GM23338 (cell line): ENCODE measurements around the gene TAF1D.

Experiments
- CREB1 ChIP-seq: fragments of 250-450 bp; sonication (Bioruptor Pico); IDR thresholded peaks from 2 replicates; pipeline ENCODE4 v1.5.0; 2020; ENCODE audit warnings: low read depth, mild to moderate bottlenecking, moderate library complexity
- EZH2 ChIP-seq: fragments of 200-600 bp; sonication (generic); IDR thresholded peaks from one replicate; pipeline ENCODE4 v1.8.0; 2017; ENCODE audit warnings: antibody characterized with exemption, mild to moderate bottlenecking, low read depth; ENCODE audit not compliant: unreplicated experiment
- EZH2phosphoT487 ChIP-seq: fragments of 200-600 bp; sonication (generic); IDR thresholded peaks from one replicate; pipeline ENCODE4 v1.8.1; 2018; ENCODE audit warnings: antibody characterized with exemption; ENCODE audit not compliant: unreplicated experiment
- JUNB ChIP-seq: IDR thresholded peaks from one replicate; pipeline ENCODE4 v1.6.1; 2016; ENCODE audit warnings: antibody characterized with exemption; ENCODE audit not compliant: unreplicated experiment
- POLR2AphosphoS5 ChIP-seq: IDR thresholded peaks from 2 replicates; pipeline ENCODE4 v1.6.1; 2016; ENCODE audit warnings: antibody characterized with exemption, low read depth
- STAT1 ChIP-seq: IDR thresholded peaks from one replicate; pipeline ENCODE4 v1.6.1; 2016; ENCODE audit warnings: antibody characterized with exemption; ENCODE audit not compliant: unreplicated experiment
- ZNF114 ChIP-seq: fragments of 250-450 bp; sonication (Bioruptor Pico); IDR thresholded peaks from 2 replicates; pipeline ENCODE4 v1.5.0; 2020; ENCODE audit warnings: mild to moderate bottlenecking, moderate library complexity
- TF ChIP-seq, protein P1 (sequence below), 2 experiments: fragments of 200-600 bp in 1 of 2; sonication (generic) in 1 of 2; conservative IDR thresholded peaks; 2 replicates each; pipeline versions ENCODE4 v1.5.1 to v1.6.1; 2016 to 2017; ENCODE audit warnings: antibody characterized with exemption in 2 of 2, low read depth in 2 of 2, mild to moderate bottlenecking in 2 of 2, moderate library complexity in 1 of 2
- TF ChIP-seq, protein P2 (sequence below): IDR thresholded peaks from 2 replicates; pipeline ENCODE4 v1.6.1; 2016; ENCODE audit warnings: antibody characterized with exemption

DNA sequence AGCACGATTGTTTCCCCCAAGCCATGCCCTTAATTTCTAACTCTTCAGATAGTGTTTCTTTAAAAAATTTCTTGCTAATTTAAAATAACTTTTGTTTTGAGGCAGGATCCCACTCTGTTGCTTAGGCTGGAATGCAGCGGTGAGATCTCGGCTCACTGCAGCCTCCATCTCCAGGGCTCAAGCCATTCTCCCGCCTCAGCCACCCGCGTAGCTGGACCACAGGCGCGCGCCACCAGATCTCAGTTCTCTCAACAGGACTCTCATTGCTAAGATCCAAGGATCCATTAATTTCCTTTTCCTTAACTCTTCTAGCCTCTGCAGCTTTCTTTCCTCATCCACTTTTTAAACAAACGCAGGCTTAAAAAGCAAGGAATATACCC is 42.5 kb upstream of the TAF1D start:
- TF ChIP-seq, protein P1, sequence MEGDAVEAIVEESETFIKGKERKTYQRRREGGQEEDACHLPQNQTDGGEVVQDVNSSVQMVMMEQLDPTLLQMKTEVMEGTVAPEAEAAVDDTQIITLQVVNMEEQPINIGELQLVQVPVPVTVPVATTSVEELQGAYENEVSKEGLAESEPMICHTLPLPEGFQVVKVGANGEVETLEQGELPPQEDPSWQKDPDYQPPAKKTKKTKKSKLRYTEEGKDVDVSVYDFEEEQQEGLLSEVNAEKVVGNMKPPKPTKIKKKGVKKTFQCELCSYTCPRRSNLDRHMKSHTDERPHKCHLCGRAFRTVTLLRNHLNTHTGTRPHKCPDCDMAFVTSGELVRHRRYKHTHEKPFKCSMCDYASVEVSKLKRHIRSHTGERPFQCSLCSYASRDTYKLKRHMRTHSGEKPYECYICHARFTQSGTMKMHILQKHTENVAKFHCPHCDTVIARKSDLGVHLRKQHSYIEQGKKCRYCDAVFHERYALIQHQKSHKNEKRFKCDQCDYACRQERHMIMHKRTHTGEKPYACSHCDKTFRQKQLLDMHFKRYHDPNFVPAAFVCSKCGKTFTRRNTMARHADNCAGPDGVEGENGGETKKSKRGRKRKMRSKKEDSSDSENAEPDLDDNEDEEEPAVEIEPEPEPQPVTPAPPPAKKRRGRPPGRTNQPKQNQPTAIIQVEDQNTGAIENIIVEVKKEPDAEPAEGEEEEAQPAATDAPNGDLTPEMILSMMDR (conservative IDR thresholded peaks at IDR 0.05; ENCODE audit: low read depth in 2 of 2) = no peak
- no peak for TF ChIP-seq POLR2AphosphoS5
- no peak for TF ChIP-seq EZH2
- TF ChIP-seq ZNF114 (CRISPR knock-in tag) = no peak
- TF ChIP-seq, protein P2, sequence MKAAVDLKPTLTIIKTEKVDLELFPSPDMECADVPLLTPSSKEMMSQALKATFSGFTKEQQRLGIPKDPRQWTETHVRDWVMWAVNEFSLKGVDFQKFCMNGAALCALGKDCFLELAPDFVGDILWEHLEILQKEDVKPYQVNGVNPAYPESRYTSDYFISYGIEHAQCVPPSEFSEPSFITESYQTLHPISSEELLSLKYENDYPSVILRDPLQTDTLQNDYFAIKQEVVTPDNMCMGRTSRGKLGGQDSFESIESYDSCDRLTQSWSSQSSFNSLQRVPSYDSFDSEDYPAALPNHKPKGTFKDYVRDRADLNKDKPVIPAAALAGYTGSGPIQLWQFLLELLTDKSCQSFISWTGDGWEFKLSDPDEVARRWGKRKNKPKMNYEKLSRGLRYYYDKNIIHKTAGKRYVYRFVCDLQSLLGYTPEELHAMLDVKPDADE = no peak
- no peak for TF ChIP-seq JUNB
- TF ChIP-seq STAT1 = no peak
- no peak for TF ChIP-seq EZH2phosphoT487
- TF ChIP-seq CREB1 (CRISPR knock-in tag) = no peak
